ENCODE results near the gene ACOT4. TPM values are rescaled to one million over a fixed set of nuclear protein-coding genes. Genes with fewer than 3 reads are reported as not detected.
"Not testable (repeated sequence)": the region's sequence is repeated elsewhere in the genome, so short reads cannot be mapped to it uniquely, and the experiment has no call there.

ACOT4 gene
- polyA plus RNA-seq, 6 donors from 2014 or later: 0.10 to 0.61 (median 0.35) TPM; not detected in 2

- peak overlapping the region; percentile 89 to 98 (median 96) for H3K4me3 Mint-ChIP-seq
- no peaks in the 10 kb centered on the region for H3K27me3 Mint-ChIP-seq
- H3K36me3 Mint-ChIP-seq: peaks cover 0 to 6% of the 10 kb centered on the region in 2 donors
Observed at GRCh38 chr14:73567951-73568885, 23.5 kb upstream of the ACOT4 start.

DNA sequence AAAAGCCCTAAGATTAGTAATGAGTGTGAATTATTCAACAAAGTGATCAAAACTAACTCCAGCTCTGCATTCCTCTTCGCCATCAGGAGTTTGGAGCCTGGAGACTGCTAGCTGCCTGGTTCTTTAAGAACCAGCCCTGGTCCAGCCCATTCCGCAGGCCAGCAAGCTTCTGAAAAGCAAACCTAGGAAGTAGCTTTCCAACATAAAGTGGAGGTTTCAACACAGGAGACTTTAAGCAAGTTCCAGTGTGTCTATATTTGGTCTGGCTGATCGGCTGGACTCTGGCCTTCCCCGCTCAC lies 22.8 kb upstream of the ACOT4 start:
- H3K27me3 Mint-ChIP-seq, DNase-seq, H3K36me3 Mint-ChIP-seq, H3K9me3 Mint-ChIP-seq: not testable (repeated sequence)
- Mint-ChIP-seq H3K27ac (peak overlapping the region; percentile 91 to 97 (median 93)), H3K4me3 (peak overlapping the region; percentile 89 to 98 (median 96)), H3K4me1 (peaks cover 16 to 48% (median 39%) of the 10 kb centered on the region in 3 donors)
- peak in 1 of 2 donors; percentile 1 for ATAC-seq (ENCODE audit: low read depth in 2 of 2)

More at GRCh38 chr14:73567951-73568885, 23.5 kb upstream of the ACOT4 start:
- Mint-ChIP-seq H3K27ac (peak overlapping the region; percentile 22 to 97 (median 93)), H3K4me1 (peaks cover 16 to 48% (median 39%) of the 10 kb centered on the region in 3 donors), H3K9me3 (no peaks in the 10 kb centered on the region)
- DNase-seq: no peak
- no peak for ATAC-seq (ENCODE audit: low read depth in 2 of 2)

DNA sequence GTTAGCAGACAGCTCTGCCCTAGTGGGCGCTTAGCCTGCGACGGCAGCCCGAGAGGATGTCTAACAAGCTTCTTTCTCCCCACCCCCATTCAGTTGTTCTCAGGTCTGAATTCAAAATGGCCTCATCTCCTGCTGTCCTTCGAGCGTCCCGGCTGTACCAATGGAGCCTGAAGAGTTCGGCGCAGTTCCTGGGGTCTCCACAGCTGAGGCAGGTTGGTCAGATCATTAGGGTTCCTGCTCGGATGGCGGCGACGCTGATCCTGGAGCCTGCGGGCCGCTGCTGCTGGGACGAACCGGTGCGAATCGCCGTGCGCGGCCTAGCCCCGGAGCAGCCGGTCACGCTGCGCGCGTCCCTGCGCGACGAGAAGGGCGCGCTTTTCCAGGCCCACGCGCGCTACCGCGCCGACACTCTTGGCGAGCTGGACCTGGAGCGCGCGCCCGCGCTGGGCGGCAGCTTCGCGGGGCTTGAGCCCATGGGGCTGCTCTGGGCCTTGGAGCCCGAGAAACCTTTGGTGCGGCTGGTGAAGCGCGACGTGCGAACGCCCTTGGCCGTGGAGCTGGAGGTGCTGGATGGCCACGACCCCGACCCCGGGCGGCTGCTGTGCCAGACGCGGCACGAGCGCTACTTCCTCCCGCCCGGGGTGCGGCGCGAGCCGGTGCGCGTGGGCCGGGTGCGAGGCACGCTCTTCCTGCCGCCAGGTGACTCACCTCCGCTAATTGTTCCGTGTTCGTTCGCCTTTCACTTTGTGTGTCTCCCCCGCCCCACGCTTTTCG lies 22.3 kb upstream of the ACOT4 start, which contains the start of gene ACOT2:
TSS of gene ACOT2 (plus strand) at position 29 of the 774 bp plus-strand sequence. CDS start at position 57, 28 bp downstream.
- Mint-ChIP-seq H3K27ac (peak within 1 kb of the TSS; percentile 91 to 97 (median 93)), H3K4me3 (peak within 1 kb of the TSS; percentile 89 to 98 (median 96)), H3K4me1 (peaks cover 16 to 48% (median 39%) of the 10 kb centered on the region in 3 donors)
- H3K36me3 Mint-ChIP-seq, H3K9me3 Mint-ChIP-seq, H3K27me3 Mint-ChIP-seq: not testable (repeated sequence)
- DNase-seq (peak; percentile 68), ATAC-seq (ENCODE audit: low read depth in 2 of 2) (peak; percentile 70 to 71)

DNA sequence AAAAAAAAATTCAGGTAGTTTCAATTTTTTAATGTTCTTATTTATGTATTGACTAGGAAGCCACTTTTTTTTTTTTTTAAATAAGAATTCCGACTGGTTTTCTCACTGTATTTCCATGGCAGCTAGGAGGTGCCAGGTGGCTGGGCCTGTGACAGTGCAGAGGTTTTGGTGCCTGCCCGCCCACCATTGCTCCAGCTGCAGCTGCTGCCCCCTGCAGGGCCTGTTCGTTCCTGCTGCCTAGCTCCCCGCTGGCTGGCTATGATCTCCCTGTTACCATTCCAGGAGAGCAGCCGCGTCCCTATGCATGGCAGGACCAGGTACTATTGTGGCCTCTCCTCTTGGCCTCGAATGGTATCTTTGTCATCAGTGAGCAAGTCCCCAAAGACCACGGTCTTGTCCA lies 20.8 kb upstream of the ACOT4 start:
- DNase-seq (peak; percentile 54), ATAC-seq (ENCODE audit: low read depth in 2 of 2) (peak; percentile 64 to 71)
- Mint-ChIP-seq H3K27ac (peak overlapping the region in 2 of 6 donors; percentile 47 to 49), H3K4me1 (peaks cover 16 to 39% (median 28%) of the 10 kb centered on the region in 3 donors), H3K4me3 (peak overlapping the region in 5 of 8 donors; percentile 25 to 98 (median 95))
- H3K9me3 Mint-ChIP-seq, H3K36me3 Mint-ChIP-seq, H3K27me3 Mint-ChIP-seq: not testable (repeated sequence)

DNA sequence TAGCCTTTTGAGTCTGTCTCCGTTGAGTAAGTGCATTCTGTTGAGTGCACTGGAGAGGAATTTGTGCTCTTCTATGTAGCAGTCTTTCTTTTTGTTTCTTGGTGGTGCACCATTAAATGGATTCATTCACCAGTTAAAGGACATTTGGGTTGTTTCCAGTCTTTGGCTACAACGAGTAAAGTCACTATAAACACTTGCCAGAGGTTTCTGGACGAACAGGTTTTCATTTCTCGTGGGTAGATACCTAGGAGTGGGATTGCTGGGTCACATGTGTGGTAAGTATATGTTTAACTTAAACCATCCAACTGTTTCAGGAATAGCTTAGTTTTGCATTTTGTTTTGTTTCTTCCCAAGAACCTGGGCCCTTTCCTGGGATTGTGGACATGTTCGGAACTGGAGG lies 18.6 kb upstream of the ACOT4 start:
- ATAC-seq (ENCODE audit: low read depth in 2 of 2); H3K9me3 Mint-ChIP-seq; H3K27me3 Mint-ChIP-seq; H3K27ac Mint-ChIP-seq; DNase-seq; H3K36me3 Mint-ChIP-seq: not testable (repeated sequence)
- peaks cover 11 to 26% (median 16%) of the 10 kb centered on the region in 3 donors for H3K4me1 Mint-ChIP-seq
- peak overlapping the region in 1 of 8 donors; percentile 24 for H3K4me3 Mint-ChIP-seq

GRCh38 chr14:73573740-73574139 lies 17.9 kb upstream of the ACOT4 start:
- H3K36me3 Mint-ChIP-seq; H3K27ac Mint-ChIP-seq; H3K27me3 Mint-ChIP-seq; H3K9me3 Mint-ChIP-seq; ATAC-seq (ENCODE audit: low read depth in 2 of 2); H3K4me3 Mint-ChIP-seq; DNase-seq: not testable (repeated sequence)
- peaks cover 4 to 19% (median 9%) of the 10 kb centered on the region in 3 donors for H3K4me1 Mint-ChIP-seq

DNA sequence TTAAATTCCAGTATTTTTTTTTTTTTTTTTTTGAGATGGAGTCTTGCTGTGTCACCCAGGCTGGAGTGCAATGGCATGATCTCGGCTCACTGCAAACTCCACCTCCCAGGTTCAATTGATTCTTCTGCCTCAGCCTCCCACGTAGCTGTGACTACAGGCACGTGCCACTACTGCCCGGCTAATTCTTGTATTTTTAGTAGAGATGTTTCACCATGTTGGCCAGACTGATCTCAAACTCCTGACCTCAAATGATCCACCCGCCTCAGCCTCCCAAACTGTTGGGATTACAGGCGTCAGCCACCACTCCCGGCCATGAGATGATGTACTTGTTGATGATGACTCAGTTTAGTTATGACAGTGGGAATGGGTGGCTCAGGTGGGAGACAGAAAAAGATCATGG lies 17.4 kb upstream of the ACOT4 start:
- Mint-ChIP-seq H3K4me3 (peak overlapping the region in 2 of 8 donors; percentile 42 to 56), H3K27ac (peak overlapping the region in 1 of 6 donors; percentile 90), H3K4me1 (peaks cover 0 to 15% (median 6%) of the 10 kb centered on the region in 3 donors)
- not testable (repeated sequence) for ATAC-seq (ENCODE audit: low read depth in 2 of 2); H3K9me3 Mint-ChIP-seq; DNase-seq; H3K36me3 Mint-ChIP-seq; H3K27me3 Mint-ChIP-seq

- Mint-ChIP-seq H3K4me3 (no peak overlapping the region), H3K4me1 (peaks cover 0 to 2% (median 0%) of the 10 kb centered on the region in 3 donors), H3K27me3 (no peaks in the 10 kb centered on the region), H3K9me3 (no peaks in the 10 kb centered on the region), H3K36me3 (peaks cover 6 to 8% of the 10 kb centered on the region in 2 donors), H3K27ac (no peak overlapping the region)
- ATAC-seq (ENCODE audit: low read depth in 2 of 2): no peak
- DNase-seq: no peak
Observed at GRCh38 chr14:73576391-73576790, 15.3 kb upstream of the ACOT4 start.

- H3K4me1 Mint-ChIP-seq; H3K4me3 Mint-ChIP-seq; H3K27ac Mint-ChIP-seq; H3K36me3 Mint-ChIP-seq; DNase-seq; H3K9me3 Mint-ChIP-seq; H3K27me3 Mint-ChIP-seq; ATAC-seq (ENCODE audit: low read depth in 2 of 2): not testable (repeated sequence)
Observed at GRCh38 chr14:73577214-73577613, 14.5 kb upstream of the ACOT4 start.

- not testable (repeated sequence) for H3K4me3 Mint-ChIP-seq, DNase-seq
Observed at GRCh38 chr14:73582102-73582979, 9.3 kb upstream of the ACOT4 start.

DNA sequence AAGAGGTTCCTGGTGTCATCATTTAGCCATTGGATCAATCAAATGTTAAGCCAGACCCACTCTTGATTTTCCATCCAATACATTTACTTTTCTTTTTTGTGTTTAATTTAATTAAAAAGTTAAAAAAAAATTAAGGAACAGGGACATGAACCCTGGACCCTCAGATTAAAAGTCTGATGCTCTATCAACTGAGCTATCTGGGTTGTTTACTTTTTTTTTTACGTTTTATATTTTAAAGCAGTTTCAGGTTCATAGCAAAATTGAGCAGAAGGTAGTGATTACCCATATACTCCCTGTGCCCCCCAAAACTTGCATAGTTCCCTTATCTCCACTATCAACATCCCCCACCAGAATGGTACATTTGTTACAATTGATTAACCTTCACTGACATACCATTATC lies 3.0 kb upstream of the ACOT4 start:
- Mint-ChIP-seq H3K4me1 (peaks cover 0 to 4% (median 3%) of the 10 kb centered on the region in 3 donors), H3K36me3 (no peaks in the 10 kb centered on the region), H3K27me3 (peaks cover 0 to 11% (median 0%) of the 10 kb centered on the region in 3 donors), H3K9me3 (no peaks in the 10 kb centered on the region), H3K27ac (no peak overlapping the region), H3K4me3 (peak overlapping the region in 1 of 8 donors; percentile 53)
- DNase-seq: no peak
- no peak for ATAC-seq (ENCODE audit: low read depth in 2 of 2)

More at GRCh38 chr14:73582102-73582979, 9.3 kb upstream of the ACOT4 start:
- H3K27ac Mint-ChIP-seq: peak overlapping the region in 3 of 6 donors; percentile 73 to 96 (median 89)
- ATAC-seq (ENCODE audit: low read depth in 2 of 2): peak; percentile 87 to 94
- not testable (repeated sequence) for H3K9me3 Mint-ChIP-seq, H3K36me3 Mint-ChIP-seq, H3K27me3 Mint-ChIP-seq
- peaks cover 8 to 11% (median 10%) of the 10 kb centered on the region in 3 donors for H3K4me1 Mint-ChIP-seq

GRCh38 chr14:73589116-73589515 lies 2.6 kb upstream of the ACOT4 start:
- ATAC-seq (ENCODE audit: low read depth in 2 of 2) (no peak), DNase-seq (no peak)
- Mint-ChIP-seq H3K27ac (no peak overlapping the region), H3K36me3 (no peaks in the 10 kb centered on the region), H3K9me3 (no peaks in the 10 kb centered on the region), H3K4me1 (peaks cover 0 to 4% (median 3%) of the 10 kb centered on the region in 3 donors), H3K27me3 (peaks cover 0 to 11% (median 0%) of the 10 kb centered on the region in 3 donors), H3K4me3 (peak overlapping the region in 1 of 8 donors; percentile 53)

DNA sequence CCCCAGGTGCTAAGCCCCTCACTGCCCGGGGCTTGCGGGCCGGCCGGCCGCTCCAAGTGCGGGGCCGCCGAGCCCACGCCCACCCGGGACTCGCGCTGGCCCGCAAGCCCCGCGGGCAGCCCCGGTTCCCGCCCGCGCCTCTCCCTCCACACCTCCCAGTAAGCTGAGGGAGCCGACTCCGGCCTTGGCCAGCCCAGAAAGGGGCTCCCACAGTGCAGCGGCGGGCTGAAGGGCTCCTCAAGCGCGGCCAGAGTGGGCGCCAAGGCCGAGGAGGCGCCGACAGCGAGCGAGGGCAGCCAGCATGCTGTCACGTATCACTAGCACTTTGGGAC lies 1.0 kb upstream of the ACOT4 start:
- not testable (repeated sequence) for ATAC-seq (ENCODE audit: low read depth in 2 of 2); H3K36me3 Mint-ChIP-seq; H3K27ac Mint-ChIP-seq; H3K4me1 Mint-ChIP-seq; H3K9me3 Mint-ChIP-seq; DNase-seq
- Mint-ChIP-seq H3K27me3 (peaks cover 0 to 11% (median 0%) of the 10 kb centered on the region in 3 donors), H3K4me3 (peak overlapping the region in 4 of 8 donors; percentile 59 to 74 (median 71))

Data from naive B cell (primary cell).